Bronchial epithelial cell (primary cell): Measurements from ENCODE around the gene TPP1. TPM values are rescaled to one million over a fixed set of nuclear protein-coding genes. Genes with fewer than 3 reads are reported as not detected.
A peak's percentile ranks its signal among the peaks of the same experiment; 100 is the strongest.

Experiments used
- DNase-seq: peaks from one replicate; pipeline ENCODE4 v3.0.0-alpha.2; 2010; ENCODE audit warnings: low read depth
- FAIRE-seq: peaks from 2 replicates; lab custom pipeline; 2011; peaks lifted over from hg19 to GRCh38; lab: Jason Lieb, UNC
- H3K27me3 ChIP-seq: 2 replicates; pipeline ENCODE4 v1.5.1; 2011; ENCODE audit warnings: low read length; ENCODE audit not compliant: control insufficient read depth, insufficient read depth
- H3K36me3 ChIP-seq: 2 replicates; pipeline ENCODE4 v1.5.1; 2011; ENCODE audit warnings: low read length; ENCODE audit not compliant: control insufficient read depth, insufficient read depth
- H3K4me3 ChIP-seq: 2 replicates; pipeline ENCODE4 v1.5.1; 2011; ENCODE audit warnings: mild to moderate bottlenecking, low read depth, low read length, control low read depth
- total RNA-seq: library from RNA; depleted of rRNA; stranded (reverse); fragments of >200 nt; gene quantifications from 2 replicates; pipeline ENCODE4 v1.2.1, GENCODE V29; 2014
- TF ChIP-seq, protein P1 (sequence below): IDR thresholded peaks from 2 replicates; pipeline ENCODE4 v1.5.1; 2011; ENCODE audit warnings: mild to moderate bottlenecking, moderate library complexity, low read length, control low read depth, inconsistent platforms; ENCODE audit not compliant: insufficient read depth, severe bottlenecking

TPP1 gene
- total RNA-seq, 1 donor from 2014 or later: 40.8 TPM

- Histone ChIP-seq H3K27me3 (no peaks in the 10 kb centered on the region), H3K36me3 (no peaks in the 10 kb centered on the region), H3K4me3 (no peak overlapping the region)
- TF ChIP-seq, protein P1, sequence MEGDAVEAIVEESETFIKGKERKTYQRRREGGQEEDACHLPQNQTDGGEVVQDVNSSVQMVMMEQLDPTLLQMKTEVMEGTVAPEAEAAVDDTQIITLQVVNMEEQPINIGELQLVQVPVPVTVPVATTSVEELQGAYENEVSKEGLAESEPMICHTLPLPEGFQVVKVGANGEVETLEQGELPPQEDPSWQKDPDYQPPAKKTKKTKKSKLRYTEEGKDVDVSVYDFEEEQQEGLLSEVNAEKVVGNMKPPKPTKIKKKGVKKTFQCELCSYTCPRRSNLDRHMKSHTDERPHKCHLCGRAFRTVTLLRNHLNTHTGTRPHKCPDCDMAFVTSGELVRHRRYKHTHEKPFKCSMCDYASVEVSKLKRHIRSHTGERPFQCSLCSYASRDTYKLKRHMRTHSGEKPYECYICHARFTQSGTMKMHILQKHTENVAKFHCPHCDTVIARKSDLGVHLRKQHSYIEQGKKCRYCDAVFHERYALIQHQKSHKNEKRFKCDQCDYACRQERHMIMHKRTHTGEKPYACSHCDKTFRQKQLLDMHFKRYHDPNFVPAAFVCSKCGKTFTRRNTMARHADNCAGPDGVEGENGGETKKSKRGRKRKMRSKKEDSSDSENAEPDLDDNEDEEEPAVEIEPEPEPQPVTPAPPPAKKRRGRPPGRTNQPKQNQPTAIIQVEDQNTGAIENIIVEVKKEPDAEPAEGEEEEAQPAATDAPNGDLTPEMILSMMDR: no peak
- FAIRE-seq: no peak
- DNase-seq: no peak
These were observed 39.5 kb downstream of the TPP1 start for GRCh38 chr11:6579681-6580080.

- no peak for FAIRE-seq
- Histone ChIP-seq H3K36me3 (no peaks in the 10 kb centered on the region), H3K4me3 (no peak overlapping the region), H3K27me3 (no peaks in the 10 kb centered on the region)
- TF ChIP-seq, protein P1: no peak
- no peak for DNase-seq
These were observed 41.1 kb downstream of the TPP1 start for GRCh38 chr11:6578134-6578533.

DNA sequence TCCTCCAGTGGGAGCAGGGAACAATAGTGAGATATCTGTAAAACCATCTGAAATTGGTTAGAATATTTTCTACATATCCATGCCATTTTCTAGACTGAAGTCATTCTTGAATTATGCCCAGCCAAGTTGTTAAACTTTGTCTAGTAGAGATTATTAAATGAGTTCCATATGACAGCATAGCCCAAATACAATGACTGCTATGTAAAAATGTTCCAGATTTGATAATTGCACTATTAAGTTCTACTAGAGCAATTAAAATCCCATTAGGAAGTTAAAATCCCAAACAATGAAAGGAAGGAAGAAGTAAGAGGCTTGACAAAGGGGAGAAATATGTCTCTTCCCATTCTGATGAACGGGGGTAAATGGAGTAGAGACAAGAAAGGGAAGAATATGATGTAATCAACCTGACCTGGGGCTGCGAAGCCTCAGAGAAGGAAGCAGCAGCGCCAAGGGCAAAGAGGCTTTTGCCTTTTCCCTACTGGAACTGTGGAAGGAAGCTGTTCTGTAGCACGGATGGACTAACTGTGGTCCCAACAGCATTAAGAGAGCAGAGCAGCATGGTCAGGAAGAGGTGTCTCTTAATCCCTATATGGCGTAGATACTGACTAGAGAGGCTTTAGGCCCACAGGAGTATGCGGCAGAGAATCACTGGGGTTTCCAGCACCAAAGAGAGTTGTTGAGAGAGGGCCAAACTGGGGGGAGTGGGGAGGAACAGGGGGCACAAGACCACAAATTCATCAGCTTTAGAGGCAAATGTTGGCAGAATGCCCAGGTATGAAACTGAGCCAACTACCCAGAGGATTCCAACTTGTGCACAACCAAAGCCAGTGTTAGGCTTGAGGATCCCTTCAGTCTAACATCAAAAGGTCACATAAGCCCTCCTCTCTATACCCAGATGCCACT lies 42.5 kb downstream of the TPP1 start:
- TF ChIP-seq, protein P1: no peak
- Histone ChIP-seq H3K36me3 (no peaks in the 10 kb centered on the region), H3K27me3 (no peaks in the 10 kb centered on the region), H3K4me3 (no peak overlapping the region)
- no peak for FAIRE-seq
- DNase-seq: no peak

- Histone ChIP-seq H3K36me3 (no peaks in the 10 kb centered on the region), H3K27me3 (no peaks in the 10 kb centered on the region), H3K4me3 (no peak overlapping the region)
- DNase-seq (no peak), FAIRE-seq (no peak)
- TF ChIP-seq, protein P1: no peak
These were observed 44.2 kb downstream of the TPP1 start for GRCh38 chr11:6574816-6575715.

DNA sequence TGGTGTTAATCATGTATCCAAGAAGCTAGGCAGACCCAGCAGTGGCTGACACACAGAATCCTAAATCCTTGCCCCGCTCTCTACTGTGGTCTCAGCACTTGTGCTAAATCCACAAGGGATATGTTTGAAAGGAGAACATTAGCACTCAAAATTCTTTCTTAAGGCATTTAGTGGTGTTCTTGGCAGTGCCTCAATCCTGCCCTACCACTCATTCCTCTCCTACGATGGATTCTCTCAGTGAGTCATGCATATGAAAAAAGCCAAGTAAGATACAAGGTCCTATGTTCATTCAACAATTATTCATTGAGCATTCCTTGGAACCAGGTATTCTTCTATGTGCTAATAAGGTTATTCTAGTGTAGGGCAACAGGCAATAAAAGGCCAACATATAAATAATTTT lies 47.0 kb downstream of the TPP1 start:
- no peaks in the 10 kb centered on the region for H3K36me3 ChIP-seq
- DNase-seq: peak; percentile 61
- FAIRE-seq: no peak
- H3K4me3 ChIP-seq: no peak overlapping the region
- TF ChIP-seq, protein P1: no peak
- no peaks in the 10 kb centered on the region for H3K27me3 ChIP-seq
